T-helper 1 cell (primary cell): ENCODE data around the gene TRIM56.

Experiments
- DNase-seq, 5 donors: peaks; one replicate each; pipeline ENCODE4 v3.0.0-alpha.2; 2012 to 2020

TRIM56 gene

DNA sequence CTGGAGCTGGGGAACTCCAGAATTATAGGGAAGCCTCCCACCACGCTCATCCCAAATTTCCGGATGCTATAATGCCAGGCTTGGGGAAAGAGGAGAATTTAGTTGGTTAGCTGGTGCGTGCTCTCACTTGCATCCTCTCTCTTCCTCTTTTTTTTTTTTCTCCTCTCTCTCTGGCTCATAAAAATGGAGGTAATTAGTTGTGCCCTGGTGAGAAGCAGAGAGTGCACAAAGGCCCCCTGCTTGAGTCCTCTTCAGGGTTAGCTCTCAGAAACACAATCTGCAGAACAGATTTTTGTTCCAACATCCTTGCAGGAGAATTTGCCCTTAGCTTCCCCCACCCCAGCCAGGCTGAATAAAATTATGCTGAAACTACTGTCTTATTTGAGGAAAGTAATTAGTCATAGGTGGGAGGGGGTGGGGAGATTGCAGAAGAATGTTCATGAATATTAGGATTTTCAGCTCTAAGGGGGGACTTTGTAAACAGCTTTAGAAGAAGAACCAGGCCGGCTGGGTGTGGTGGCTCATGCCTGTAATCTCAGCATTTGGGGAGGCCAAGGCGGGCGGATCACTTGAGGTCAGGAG is 49.2 kb downstream of the TRIM56 start:
- no peak for DNase-seq

GRCh38 chr7:101137651-101138212 is 52.5 kb downstream of the TRIM56 start:
- no peak for DNase-seq

GRCh38 chr7:101138213-101138870 is 53.1 kb downstream of the TRIM56 start:
- DNase-seq: peak; percentile 50 to 85 (median 63)

GRCh38 chr7:101140339-101140699 is 55.0 kb downstream of the TRIM56 start:
- DNase-seq: no peak

DNA sequence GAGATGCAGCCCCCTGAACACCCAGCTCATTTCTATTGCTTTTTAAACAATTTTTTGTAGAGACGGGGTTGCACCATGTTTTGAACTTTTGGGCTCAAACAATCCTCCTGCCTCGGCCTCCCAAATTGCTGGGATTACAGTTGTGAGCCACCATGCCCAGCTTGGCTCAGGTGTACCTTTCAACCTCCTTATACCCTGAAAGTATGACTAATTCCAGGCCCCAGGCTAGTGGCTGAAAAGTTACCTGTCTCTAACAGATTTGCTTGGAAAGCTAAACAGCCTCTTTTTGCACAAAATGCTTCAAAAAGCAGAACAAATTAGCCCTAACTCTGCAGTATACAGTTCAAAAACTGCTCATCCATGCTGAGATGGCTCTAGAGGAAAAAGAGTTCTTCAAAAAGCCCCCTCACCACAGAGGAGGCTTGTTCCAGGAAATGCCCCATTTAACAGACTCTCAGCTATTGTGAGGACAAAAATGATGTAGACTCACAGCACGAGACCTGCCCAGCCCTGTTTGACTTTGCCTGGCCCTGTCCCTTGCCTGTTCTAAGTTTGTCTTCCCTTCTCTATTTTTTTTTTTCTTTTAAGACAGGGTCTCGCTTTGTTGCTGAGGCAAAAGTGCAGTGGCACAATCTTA is 55.6 kb downstream of the TRIM56 start:
- DNase-seq: no peak
